ENCODE data around the gene STK25. TPM values are rescaled to one million over a fixed set of nuclear protein-coding genes. Genes with fewer than 3 reads are reported as not detected.

The STK25 gene
- total RNA-seq, 1 donor from 2014 or later: 82.4 TPM

DNA sequence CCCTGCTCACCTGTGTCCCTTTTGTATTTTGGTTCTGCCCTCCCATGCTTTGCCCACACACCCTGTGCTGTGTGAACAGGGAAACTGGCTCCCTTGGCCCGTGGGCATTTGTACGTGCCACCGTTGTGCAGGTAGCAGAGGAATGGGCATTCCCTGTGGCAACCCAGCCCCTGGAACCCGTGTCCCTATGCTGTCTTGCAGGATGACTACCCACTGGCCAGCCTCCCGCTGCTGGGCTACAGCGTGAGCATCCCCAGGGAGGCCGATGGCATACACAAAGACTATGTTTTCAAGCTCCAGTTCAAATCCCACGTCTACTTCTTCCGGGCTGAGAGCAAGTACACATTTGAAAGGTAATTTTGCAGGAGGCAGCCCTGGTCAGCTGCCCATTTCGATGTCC lies 15.3 kb downstream of the STK25 start:
- no peak for ATAC-seq

DNA sequence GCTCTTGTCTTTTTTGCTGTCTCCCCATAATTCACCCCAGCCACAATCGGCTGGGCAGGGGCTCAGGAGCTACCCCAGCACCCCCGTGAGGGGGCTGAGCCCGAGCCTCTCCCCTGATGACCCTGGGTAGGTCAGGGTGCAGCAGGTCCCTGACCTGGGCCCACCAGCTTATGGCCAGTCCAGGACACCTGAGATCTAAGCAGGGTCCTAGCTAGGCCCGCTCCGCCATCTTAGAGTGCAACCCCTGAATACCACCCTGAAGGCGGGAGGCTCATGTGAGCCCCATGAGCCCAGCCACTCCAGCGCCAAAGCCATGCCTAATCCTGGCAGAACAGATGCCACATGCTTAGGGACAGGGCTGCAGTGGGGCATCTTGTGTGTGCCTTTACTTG lies 16.2 kb downstream of the STK25 start:
- ATAC-seq: no peak

DNA sequence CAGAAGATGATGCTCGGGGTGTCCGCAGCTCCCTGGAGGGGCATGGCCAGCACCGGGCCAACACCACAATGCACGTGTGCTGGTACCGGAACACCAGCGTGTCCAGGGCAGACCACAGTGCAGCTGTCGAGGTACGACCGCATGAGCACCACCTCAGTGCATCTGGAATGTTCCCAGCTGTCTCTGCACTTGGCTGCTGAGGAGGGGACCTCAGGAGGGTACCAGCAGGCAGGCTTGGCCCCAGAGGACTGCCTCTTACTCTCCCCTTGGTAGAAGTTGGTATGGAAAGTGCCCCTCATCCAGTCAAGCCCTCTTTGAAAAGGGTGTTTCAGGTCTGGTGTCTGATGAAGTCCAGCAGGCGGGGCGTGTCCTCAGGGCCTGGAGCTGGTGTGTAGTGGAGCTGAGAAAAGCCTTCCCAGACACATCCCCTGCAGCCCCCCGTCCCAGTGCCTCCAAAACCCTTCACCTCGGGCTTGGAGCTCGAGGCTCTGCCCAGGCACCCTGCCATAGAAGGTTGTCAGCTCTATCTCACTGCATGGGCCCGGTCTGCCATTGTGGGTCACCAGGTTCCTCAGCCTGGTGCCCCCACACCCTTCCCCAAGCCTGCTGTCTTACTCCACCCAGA lies 16.7 kb downstream of the STK25 start:
- ATAC-seq: peak; percentile 5

DNA sequence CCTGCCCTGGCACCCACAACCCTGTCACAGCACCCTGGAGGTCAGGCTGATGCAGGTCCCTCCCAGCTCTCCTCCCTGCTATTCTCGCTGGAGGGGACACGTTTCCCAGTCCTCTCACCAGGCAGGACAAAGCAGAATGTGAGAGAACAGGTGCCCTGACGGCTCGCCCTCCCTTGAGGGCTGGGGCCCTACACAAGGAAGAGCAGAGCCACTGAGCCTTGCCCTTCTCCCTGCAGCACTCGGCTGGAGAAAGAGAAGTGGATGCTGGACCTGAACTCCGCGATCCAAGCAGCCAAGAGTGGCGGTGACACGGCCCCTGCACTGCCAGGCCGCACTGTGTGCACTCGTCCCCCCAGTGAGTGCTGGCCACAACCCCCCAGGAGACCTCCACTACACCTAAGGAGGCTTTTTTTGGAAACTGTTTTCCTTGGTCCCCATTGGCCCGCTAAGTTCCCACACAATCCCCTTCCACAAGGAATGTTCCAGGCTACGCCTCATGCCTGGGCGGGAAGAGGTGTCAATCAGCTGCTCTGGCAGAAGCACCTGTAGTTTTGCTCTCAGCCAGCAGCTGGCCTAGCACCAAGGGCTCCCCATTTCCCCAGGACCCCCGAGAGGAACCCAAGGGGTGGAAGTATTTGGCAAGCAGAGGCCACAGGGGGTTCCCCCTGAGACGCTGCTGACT lies 17.4 kb downstream of the STK25 start:
- peak; percentile 5 for ATAC-seq

DNA sequence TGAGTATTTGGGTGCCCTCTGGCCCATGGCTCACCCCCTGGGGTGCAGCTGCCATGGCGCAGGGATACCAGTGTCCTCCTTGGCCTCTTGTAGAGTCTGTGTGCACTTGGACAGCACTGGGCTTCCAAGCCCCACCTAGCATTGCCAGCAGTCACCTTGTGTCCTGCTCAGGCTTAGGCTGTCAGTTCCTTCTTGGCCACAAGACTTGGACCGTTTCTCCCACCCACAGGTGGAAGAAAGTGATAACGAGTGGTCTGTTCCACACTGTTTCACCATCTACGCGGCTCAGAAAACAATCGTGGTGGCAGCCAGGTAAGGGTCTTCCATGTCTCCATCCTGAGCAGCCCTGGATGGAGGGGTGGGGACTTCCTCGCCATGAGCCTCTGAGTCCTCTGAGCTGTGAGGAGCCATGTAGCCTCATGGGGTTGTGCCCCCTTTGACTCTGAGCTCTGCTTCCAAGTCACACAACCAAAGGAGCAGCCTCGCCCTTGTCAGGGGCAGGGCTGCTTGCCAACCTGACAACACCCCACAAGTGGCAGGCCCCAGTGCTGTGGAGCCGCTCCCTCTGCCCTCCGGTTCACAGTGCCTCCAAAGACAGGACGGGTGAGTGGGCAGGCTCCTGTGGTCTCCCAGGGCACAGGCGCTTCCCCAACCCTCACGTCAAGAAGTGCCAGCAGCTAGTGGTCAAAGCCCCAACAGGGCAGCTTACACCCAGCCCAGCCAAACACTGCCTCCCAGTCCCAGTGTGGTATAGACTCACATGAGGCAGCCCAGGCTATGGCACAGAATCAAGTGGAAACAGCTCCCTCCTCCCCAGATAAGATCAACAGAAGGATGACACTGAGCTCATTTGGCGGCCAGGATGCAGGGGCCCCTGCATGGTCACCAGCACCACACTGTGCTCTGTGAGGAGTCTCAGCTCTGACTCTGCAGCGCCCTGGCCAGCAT lies 18.4 kb downstream of the STK25 start:
- peak; percentile 43 for ATAC-seq

DNA sequence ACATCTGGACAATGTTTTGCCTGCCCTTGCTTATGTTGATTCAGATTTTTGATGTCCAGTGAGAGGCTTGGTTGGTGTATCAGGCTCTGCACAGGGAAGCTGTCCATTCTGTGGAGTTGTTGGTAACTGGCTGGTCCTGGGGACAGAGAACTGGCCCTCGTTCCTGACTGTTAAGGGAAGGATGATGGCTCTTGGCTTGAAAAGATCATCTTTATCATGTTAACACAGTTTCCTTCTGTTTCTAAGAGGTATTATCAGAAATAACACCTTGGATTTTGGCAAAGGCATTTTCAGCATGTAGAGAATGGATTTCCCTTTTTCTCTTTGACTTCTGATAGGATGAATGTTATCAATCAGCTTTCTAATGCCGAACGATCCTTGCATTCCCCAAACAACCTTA lies 19.3 kb downstream of the STK25 start:
- ATAC-seq: no peak

DNA sequence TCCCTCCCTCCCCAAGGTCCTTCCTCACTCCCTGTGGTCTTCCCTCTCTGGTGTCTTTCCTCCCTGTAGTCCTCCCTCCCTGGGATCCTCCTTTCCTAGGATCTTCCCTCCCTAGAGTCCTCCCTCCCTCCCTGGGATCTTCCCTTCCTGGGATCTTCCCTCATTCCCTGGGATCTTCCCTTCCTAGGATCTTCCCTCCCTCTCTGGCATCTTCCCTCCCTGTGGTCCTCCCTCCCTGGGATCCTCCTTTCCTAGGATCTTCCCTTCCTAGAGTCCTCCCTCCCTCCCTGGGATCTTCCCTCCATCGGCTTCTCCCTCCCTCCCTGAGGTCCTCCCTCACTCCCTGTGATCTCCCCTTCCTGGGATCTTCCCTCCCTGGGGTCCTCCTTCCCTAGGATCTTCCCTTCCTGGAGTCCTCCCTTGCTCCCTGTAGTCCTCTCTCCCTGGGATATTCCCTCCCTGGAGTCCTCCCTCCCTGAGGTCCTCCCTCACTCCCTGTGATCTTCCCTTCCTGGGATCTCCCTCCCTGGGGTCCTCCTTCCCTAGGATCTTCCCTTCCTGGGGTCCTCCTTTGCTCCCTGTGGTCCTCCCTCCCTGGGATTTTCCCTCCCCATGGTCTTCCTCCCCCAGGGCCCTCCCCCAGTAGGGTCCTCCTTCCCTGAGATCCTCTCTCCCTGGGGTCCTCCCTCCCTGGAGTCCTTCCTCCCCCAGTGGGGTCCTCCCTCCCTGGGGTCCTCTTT lies 23.0 kb downstream of the STK25 start:
- ATAC-seq: no peak

DNA sequence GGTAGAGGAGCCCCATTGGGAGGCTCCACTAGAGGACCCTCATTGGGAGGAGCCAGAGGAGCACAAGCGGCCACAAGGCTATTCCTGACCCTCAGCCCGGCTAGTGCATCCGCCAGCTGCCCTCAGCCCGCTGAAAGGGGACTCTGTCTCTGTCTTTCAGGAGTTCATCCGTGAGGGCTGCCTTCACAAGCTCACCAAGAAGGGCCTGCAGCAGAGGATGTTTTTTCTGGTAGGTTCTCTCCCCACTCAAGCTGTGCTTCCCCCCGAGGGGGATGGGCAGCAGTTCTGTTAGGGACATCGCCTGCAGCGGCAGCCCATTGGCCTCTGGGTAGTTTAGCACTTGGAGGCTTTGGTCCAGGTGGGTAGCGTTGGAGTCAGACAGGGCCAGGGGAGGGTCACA lies 25.1 kb downstream of the STK25 start:
- ATAC-seq: no peak

DNA sequence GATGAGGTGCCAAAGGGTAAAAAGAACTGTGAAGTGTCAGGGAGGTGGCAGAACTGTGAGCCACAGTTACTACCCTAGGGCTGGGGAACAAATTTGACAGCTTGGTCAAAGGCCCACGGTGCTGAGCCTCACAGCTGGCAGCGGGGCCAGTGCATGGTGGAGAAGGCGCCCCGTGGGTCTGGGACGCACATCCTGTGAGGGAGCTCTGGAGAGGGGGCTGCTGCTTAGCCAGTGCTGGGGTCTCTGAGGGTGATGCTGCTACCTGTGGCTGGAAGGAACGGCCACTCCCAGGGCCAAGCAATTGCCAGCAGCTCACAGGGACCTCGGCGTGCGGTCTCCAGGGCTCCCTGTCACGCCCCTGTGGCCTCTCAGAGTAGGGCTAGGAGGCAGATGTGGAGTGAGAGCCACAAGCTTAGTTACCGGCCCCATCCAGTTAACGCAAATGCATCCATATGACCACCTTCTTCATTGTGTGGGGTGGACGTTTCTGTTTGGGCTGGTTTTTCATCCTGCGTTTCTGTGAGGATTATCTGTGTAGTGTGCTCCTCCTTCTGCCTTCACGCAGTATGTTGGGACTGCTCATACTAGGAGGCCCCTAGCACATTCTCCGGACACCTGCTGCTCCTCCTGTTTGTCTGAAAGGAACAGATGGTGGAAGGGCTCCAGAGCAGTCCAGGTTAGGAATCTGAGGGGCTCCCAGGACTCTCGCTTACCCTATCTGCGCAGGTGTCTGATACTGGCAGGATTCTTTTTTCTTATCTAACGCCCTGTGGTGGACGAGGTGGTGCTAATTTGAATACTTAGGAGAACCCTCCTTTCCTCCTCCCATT lies 26.0 kb downstream of the STK25 start:
- ATAC-seq: no peak

DNA sequence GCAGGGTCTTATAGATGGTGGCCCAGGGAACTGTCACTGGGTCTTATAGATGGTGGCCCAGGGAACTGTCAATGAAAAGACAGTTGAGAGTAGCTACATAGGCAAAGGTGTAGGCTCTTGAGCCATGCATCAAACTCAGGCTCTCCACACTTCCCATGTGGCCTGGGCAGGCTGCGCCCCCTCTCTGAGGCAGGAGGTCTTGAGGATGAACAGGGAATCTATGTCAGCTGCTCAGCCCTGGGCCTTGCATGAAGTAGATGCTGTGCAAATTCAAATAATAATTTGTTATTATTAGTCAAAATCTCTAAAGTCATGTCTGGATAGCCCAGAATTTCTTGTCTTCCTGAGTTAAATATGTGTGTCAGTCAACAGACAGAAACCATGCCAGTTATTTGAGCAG lies 26.7 kb downstream of the STK25 start:
- ATAC-seq: no peak

DNA sequence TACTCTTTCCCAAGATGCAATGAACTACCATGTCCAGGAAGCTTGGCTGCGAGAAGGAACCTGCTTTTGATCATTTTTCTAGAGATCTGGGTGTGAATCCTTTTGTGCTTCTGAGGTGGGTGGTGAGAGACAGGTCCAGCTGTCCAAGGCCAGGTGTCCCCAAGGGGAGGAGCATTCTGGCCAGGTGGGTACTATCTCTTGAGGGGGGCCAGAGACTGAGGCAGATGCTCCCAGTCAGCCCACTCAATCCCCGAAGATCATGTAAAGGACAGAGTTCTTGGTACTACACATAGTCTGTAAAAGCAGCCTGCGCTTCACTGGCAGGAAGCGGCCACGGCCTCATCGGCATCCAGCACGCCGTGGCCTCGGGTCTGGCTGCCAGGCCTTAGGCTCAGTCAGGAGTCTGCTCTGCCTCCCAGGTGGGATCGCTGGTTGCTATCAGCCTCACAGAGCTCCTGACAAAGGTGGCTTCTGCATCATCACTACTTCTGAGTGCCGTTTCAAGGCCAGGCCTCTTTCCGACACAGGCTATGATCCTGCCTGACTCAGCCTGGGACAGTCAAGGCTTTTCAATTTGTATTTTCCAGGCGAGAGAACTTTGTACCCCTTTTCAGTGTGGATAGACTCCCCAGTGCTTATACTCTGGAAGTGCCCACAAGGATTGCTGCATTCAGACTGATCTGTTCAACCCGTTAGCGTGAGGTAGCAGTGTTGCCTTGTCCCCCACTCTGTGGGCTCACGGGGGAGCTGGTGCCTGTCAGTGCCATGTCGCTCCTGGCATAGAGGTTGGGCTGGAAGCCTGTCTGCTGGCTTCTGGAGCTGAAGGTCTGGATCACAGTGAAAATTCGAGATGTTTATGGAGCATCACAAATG lies 29.1 kb downstream of the STK25 start:
- ATAC-seq: no peak

DNA sequence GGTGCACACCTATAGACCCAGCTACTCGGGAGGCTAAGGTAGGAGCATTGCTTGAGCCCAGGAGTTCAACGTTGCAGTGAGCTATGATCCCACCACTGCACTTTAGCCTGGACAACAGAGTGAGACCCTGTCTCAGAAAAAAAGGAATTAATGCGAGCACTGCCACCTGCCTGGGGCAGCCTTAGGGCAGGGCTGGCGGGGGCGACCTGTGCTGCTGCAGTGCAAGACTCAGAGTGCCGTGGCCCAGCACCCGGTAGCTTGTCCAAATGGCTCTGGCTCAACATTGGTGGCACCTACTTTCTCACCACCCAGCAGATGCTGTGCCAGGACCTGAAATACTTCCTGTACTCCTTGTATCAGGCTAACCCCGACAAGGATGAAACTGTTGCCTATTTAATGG lies 30.2 kb downstream of the STK25 start:
- no peak for ATAC-seq

DNA sequence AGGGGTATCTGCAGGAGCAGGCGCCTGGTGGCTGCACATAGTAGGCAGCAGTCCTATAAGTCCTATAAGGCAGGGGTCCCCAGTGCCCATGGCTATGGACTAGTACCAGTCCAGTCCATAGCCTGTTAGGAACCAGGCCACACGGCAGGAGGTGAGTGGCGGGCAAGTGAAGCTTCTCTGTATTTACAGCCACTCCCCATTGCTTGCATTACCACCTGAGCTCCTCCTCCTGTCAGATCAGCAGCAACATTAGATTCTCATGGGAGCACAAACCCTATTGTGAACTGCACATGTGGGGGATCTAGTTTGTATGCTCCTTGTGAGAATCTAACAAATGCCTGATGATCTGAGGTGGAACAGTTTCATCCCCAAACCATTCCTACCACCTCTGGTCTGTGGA lies 33.1 kb downstream of the STK25 start:
- ATAC-seq: no peak

DNA sequence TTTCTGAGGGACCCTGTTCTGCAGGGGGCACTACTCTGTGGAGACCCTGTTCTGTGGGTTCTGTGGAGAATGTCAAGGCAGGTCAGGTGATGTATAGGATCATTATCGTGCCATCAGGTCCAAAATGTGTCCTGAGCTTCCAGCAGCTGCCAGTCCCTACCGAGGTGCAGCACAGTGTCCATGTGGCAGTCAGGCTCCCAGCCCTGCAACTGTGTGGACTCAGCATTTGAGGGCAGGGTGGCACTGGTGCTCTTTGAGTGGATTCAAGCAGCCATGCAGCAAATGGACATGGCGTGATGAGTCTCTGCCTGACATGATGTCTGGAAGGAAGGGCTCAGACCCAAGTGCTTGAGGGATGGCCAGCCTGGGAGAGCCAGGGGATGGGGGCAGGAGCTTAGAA lies 35.0 kb downstream of the STK25 start:
- no peak for ATAC-seq

DNA sequence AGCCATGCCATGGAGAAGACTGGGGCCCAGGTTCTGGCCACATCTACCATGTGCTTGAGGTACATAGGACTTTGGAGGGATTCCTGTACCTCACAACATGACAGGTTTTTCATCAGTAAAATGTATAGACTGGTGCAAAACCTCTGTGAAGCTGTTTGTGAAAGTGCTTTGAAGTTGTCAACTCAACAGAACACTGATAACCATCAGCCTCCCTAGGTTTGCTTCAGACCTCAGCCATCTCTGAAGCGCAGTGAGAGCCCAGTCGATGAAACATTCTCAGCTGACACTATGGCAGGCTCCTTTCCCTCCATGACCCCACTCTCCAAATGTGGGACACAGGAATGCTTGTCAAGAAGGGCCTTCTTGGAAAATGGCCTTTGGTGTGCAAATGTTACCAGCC lies 38.6 kb downstream of the STK25 start:
- ATAC-seq: no peak

DNA sequence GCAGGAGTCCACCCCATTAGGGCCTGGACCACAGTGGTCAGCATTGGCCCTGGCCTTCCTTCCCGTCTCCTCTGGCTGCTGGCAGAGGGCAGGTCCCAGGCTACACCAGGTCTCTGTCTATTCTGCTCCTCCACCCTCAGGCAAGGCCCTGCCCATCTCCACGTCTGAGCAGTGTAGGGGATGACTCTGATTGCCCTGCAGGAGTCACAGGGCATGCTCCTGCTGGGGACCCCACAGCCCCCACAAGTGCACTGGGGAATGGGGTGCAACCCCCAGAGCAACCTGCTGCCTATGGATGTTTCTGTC lies 40.0 kb downstream of the STK25 start:
- no peak for ATAC-seq

DNA sequence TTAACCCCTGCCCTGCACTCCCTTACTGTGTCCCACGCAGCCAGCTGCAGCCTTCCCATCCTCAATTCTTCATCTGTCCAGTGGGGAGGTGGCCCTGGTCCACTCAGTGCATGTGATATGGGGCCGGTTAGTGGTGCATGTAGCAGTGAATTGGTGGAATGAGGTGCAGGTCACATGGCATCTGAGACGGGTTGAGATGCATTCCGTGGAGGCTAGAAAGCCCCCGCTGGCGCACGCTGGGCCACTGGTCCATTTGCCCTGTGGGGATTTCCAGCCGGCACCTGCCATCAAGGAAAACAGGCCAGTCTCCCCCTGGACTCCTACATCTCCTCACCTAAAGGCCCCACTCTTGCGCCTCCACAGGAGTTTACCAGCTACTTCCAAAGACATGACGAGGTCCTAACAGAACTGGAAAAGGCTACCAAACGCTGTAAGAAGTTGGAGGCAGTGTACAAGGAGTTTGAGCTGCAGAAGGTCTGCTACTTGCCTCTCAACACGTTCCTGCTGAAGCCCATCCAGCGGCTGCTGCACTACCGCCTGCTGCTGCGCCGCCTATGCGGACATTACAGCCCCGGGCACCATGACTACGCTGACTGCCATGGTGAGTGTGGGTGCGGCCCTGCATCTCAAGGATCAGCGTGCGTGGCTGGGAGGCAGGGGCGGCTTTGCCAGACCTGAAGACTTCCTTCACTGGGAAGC lies 40.5 kb downstream of the STK25 start:
- ATAC-seq: no peak

DNA sequence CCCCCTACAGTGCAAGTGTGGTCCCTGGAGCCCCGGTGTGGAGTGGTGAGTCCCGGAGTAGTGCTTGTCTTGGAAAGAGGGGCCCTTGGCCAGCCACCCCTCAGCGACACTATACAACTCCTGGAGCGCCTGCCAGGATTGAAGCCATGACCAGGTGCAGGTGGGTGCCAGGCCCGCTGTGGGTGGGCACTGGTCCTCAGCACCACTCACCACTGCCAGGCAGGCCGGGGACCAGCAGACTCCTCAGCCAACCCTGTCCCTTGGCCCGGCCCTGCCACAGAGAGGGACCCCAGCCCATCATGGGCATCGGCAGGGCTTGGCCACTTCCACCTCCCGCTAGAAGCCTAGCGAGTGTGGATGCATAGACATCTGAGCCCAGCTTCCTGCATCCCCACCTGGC lies 42.2 kb downstream of the STK25 start:
- no peak for ATAC-seq

DNA sequence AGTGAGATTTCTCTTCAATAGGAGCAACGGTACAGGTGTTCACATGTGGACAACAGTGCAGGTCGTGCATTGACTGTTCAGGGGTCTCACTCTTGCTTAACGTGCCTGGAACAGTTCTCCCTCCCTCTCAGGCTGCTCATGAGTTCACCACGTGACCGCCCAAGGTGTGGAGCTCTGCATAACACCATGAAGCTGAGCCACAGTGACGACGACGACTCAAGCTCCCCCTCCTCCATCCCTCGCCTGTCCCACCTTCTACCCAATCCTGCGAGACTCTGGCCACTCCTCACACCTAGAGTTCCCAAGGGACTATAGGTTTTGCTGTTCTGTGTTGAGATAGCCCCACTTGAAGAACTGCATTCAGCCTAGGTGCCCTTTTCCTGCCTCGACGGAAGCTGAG lies 42.8 kb downstream of the STK25 start:
- no peak for ATAC-seq
